Measurements from ENCODE around the gene LYPD6B.
A peak's percentile ranks its signal among the peaks of the same experiment; 100 is the strongest.

The LYPD6B gene

GRCh38 chr2:149038442-149039212, at the start of gene LYPD6B:
Gene LYPD6B, plus strand, starts transcription at chr2:149038699. Its CDS starts 92,250 bp downstream, at chr2:149130949.
- no peak for DNase-seq

GRCh38 chr2:148989882-148990493, 48.5 kb upstream of the LYPD6B start:
- DNase-seq, result peak; percentile 20 to 45

- no peak for DNase-seq
Measured at GRCh38 chr2:148990968-148991367, 47.5 kb upstream of the LYPD6B start.

GRCh38 chr2:148992448-148992847, 46.1 kb upstream of the LYPD6B start:
- no peak for DNase-seq

- no peak for DNase-seq
Measured at GRCh38 chr2:148993351-148993750, 45.1 kb upstream of the LYPD6B start.

- DNase-seq, result no peak
Measured at GRCh38 chr2:148994341-148994740, 44.2 kb upstream of the LYPD6B start.

- no peak for DNase-seq
Measured at GRCh38 chr2:148996805-148997204, 41.7 kb upstream of the LYPD6B start.

- DNase-seq, result no peak
Measured at GRCh38 chr2:148998165-148998830, 40.2 kb upstream of the LYPD6B start.

- no peak for DNase-seq
Measured at GRCh38 chr2:148998831-148999200, 39.7 kb upstream of the LYPD6B start.

- DNase-seq, result no peak
Measured at GRCh38 chr2:148999451-148999921, 39.0 kb upstream of the LYPD6B start.

- DNase-seq, result no peak
Measured at GRCh38 chr2:149000158-149000938, 38.2 kb upstream of the LYPD6B start.

- DNase-seq, result no peak
Measured at GRCh38 chr2:149001496-149001895, 37.0 kb upstream of the LYPD6B start.

- no peak for DNase-seq
Measured at GRCh38 chr2:149002378-149002890, 36.1 kb upstream of the LYPD6B start.

GRCh38 chr2:149002891-149003740, 35.4 kb upstream of the LYPD6B start:
- no peak for DNase-seq

- DNase-seq, result no peak
Measured at GRCh38 chr2:149004836-149005235, 33.7 kb upstream of the LYPD6B start.

- DNase-seq, result no peak
Measured at GRCh38 chr2:149005471-149006077, 32.9 kb upstream of the LYPD6B start.

GRCh38 chr2:149006883-149007543, 31.5 kb upstream of the LYPD6B start:
- DNase-seq, result no peak

- DNase-seq, result no peak
Measured at GRCh38 chr2:149008381-149008780, 30.1 kb upstream of the LYPD6B start.

GRCh38 chr2:149009576-149010461, 28.7 kb upstream of the LYPD6B start:
- DNase-seq, result no peak

- no peak for DNase-seq
Measured at GRCh38 chr2:149012545-149012944, 26.0 kb upstream of the LYPD6B start.
